Sigmoid colon (tissue), 7 donors: ENCODE results near the gene GAREM1. TPM values are rescaled to one million over a fixed set of nuclear protein-coding genes. Genes with fewer than 3 reads are reported as not detected.

Experiments used
- DNase-seq: peaks from one replicate; pipeline ENCODE4 v3.0.0-alpha.2; 2019
- H3K27ac ChIP-seq, 4 donors: fragments of 200-600 bp; sonication (generic); one replicate each; pipeline ENCODE4 v1.5.1; 2016 to 2019; ENCODE audit warnings: mild to moderate bottlenecking in 1 of 4
- H3K27me3 ChIP-seq, 3 donors: fragments of 200-600 bp; sonication (generic); one replicate each; pipeline ENCODE4 v1.5.1; 2019; ENCODE audit warnings: mild to moderate bottlenecking in 1 of 3
- H3K36me3 ChIP-seq, 4 donors: fragments of 200-600 bp; sonication (generic); one replicate each; pipeline ENCODE4 v1.5.1; 2016 to 2019
- H3K4me1 ChIP-seq, 4 donors: fragments of 200-600 bp; sonication (generic); one replicate each; pipeline ENCODE4 v1.5.1; 2017 to 2019
- H3K4me3 ChIP-seq, 4 donors: fragments of 200-600 bp; sonication (generic); one replicate each; pipeline ENCODE4 v1.5.1; 2017 to 2019; ENCODE audit warnings: mild to moderate bottlenecking in 2 of 4, moderate library complexity in 1 of 4
- H3K9me3 ChIP-seq, 4 donors: fragments of 200-600 bp in 3 of 4; sonication (generic) in 3 of 4; one replicate each; pipeline versions ENCODE4 v1.5.1 to v1.6.1; 2013 to 2019
- EP300 ChIP-seq, 4 donors: sonication (generic); formaldehyde crosslinking; IDR thresholded peaks; one replicate each; pipeline ENCODE4 v1.6.1; 2017; ENCODE audit warnings: antibody characterized with exemption in 4 of 4
- POLR2A ChIP-seq, 2 donors: fragments of 450-650 bp; IDR thresholded peaks; one replicate each; pipeline ENCODE4 v1.6.1; 2016; ENCODE audit warnings: antibody characterized with exemption in 2 of 2, mild to moderate bottlenecking in 2 of 2, moderate library complexity in 2 of 2
- POLR2AphosphoS5 ChIP-seq, 4 donors: sonication (generic); formaldehyde crosslinking; IDR thresholded peaks; one replicate each; pipeline ENCODE4 v1.6.1; 2017; ENCODE audit warnings: antibody characterized with exemption in 4 of 4
- WGBS, 2 donors: extraction: QIAGEN DNeasy Blood & Tissue Kit; methylation state at CpG; one replicate each; pipeline ENCODE4 v1.1.7; 2013; 5-methylcytosine and 5-hydroxymethylcytosine counted together
- intact Hi-C: fragments of 100-400 bp; cut with DNase I; formaldehyde crosslinking; loops from one replicate; pipeline ENCODE4 v1.15.1; 2023
- polyA plus RNA-seq, 3 donors: library from polyadenylated mRNA; stranded (reverse); fragments of 200-250 nt; gene quantifications; one replicate each; pipeline ENCODE4 v1.2.3, GENCODE V29; 2013
- total RNA-seq, 4 donors: library from RNA; depleted of rRNA; stranded (reverse); fragments of >200 nt; gene quantifications; one replicate each; pipeline ENCODE4 v1.1.0, GENCODE V29; 2016
- TF ChIP-seq, protein P1 (sequence below), 4 experiments: fragments of 450-650 bp in 3 of 4; fragments of 200-600 bp in 1 of 4; IDR thresholded peaks; one replicate each; pipeline ENCODE4 v1.5.1; 2016 to 2019; ENCODE audit warnings: antibody characterized with exemption in 4 of 4, mild to moderate bottlenecking in 3 of 4, moderate library complexity in 2 of 4
- donor health status: healthy with polysubstance abuse.
- donor health status: Bipolar disorder and iron deficiency.
- donor health status: healthy.

Gene GAREM1
- total and polyA plus RNA-seq, 7 donors = 4.9 to 11.8 (median 6.6) TPM

DNA sequence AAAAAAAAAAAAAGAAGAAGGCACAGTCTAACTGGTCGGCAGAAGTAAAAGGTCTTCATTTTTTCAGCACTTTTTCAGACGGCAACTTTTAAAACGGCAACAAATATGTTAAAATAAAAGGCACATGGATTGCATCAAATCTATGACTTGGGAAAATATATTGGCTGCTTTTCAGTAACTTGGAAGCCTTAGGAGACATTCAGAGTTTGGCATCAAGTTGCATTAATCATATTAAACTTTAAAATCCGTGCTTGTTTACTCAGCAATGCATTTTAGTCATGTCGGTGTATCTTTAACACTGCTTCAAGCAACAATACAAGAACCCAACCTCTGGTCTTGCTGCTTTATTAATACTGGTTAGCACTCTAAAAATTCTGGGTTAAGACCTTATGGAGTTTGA, 169.8 kb downstream of the GAREM1 start:
- intact Hi-C loops = no loop called here
- 80 to 88% methylated on average over 5 of the region's 5 CpGs for WGBS, 2 donors
- no peak overlapping the region for H3K4me3 ChIP-seq
- no peaks in the 10 kb centered on the region for H3K27me3 ChIP-seq
- no peaks in the 10 kb centered on the region for H3K9me3 ChIP-seq
- no peaks in the 10 kb centered on the region for H3K36me3 ChIP-seq
- TF ChIP-seq, protein P1, sequence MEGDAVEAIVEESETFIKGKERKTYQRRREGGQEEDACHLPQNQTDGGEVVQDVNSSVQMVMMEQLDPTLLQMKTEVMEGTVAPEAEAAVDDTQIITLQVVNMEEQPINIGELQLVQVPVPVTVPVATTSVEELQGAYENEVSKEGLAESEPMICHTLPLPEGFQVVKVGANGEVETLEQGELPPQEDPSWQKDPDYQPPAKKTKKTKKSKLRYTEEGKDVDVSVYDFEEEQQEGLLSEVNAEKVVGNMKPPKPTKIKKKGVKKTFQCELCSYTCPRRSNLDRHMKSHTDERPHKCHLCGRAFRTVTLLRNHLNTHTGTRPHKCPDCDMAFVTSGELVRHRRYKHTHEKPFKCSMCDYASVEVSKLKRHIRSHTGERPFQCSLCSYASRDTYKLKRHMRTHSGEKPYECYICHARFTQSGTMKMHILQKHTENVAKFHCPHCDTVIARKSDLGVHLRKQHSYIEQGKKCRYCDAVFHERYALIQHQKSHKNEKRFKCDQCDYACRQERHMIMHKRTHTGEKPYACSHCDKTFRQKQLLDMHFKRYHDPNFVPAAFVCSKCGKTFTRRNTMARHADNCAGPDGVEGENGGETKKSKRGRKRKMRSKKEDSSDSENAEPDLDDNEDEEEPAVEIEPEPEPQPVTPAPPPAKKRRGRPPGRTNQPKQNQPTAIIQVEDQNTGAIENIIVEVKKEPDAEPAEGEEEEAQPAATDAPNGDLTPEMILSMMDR (IDR thresholded peaks at IDR 0.05) = no peak
- TF ChIP-seq POLR2A (IDR thresholded peaks at IDR 0.05) (no peak), POLR2AphosphoS5 (IDR thresholded peaks at IDR 0.05) (peak in 1 of 4 donors; percentile 10)
- DNase-seq = no peak
- peaks cover 0 to 27% (median 17%) of the 10 kb centered on the region in 4 donors for H3K4me1 ChIP-seq
- peak overlapping the region in 2 of 4 donors; percentile 44 to 46 for H3K27ac ChIP-seq

DNA sequence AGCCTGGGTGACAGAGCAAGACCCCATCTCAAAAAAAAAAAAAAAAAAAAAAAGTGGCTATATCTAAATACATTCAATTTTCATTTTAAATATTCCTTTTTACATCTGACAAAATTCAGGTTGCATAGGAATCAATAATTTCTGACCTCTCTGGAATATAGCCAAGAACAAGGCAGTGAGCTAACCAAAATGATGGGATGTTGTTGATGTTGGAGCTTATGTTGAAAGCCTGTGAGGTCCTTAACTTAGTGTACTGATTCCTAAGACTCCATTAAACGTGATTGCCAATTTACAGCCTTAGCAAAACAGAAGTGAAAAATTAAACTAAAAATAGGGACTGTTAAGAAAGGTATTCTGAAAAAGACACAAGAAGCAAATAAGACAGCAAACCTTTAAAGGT, 171.2 kb downstream of the GAREM1 start:
- H3K9me3 ChIP-seq = no peaks in the 10 kb centered on the region
- WGBS, 2 donors = 69 to 73% methylated on average over 1 of the region's 1 CpG
- intact Hi-C loops = no loop called here
- H3K4me3 ChIP-seq = no peak overlapping the region
- H3K36me3 ChIP-seq = no peaks in the 10 kb centered on the region
- H3K4me1 ChIP-seq = peaks cover 0 to 27% (median 17%) of the 10 kb centered on the region in 4 donors
- DNase-seq = no peak
- H3K27me3 ChIP-seq = no peaks in the 10 kb centered on the region
- no peak for TF ChIP-seq POLR2AphosphoS5 (IDR thresholded peaks at IDR 0.05)
- no peak for TF ChIP-seq EP300 (IDR thresholded peaks at IDR 0.05)
- TF ChIP-seq POLR2A (IDR thresholded peaks at IDR 0.05) = no peak
- TF ChIP-seq, protein P1 (IDR thresholded peaks at IDR 0.05) = no peak
- no peak overlapping the region for H3K27ac ChIP-seq

DNA sequence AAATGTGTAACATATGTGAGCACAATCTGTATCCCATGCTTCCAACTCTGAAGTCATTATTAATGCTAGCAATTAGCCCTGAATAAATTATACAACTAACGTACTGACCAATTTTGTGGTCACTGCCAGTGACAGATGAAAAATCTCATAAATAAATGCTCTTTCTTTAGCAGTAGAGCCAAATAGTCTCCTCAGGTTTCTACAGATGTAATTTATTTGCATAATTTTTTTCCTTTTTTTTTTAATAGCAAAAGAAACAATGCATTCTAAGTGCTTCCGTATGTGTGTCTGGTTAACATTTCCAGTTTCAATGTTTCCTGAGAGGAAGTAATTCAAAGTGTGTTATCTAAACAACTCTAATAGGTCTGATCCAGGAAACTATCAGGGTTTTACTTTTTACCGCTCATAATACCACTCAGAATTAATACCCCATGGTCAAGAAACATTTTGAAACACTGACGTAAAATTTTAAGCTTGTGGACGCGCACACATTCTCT, 172.5 kb downstream of the GAREM1 start:
- Histone ChIP-seq H3K36me3 (no peaks in the 10 kb centered on the region), H3K4me1 (peaks cover 0 to 27% (median 17%) of the 10 kb centered on the region in 4 donors), H3K4me3 (no peak overlapping the region), H3K27me3 (no peaks in the 10 kb centered on the region), H3K9me3 (no peaks in the 10 kb centered on the region), H3K27ac (peak overlapping the region in 1 of 4 donors; percentile 19)
- DNase-seq = no peak
- WGBS, 2 donors = 58 to 85% methylated on average over 6 of the region's 6 CpGs
- intact Hi-C loops = no loop called here
- TF ChIP-seq, protein P1 (IDR thresholded peaks at IDR 0.05) = no peak
- TF ChIP-seq EP300 (IDR thresholded peaks at IDR 0.05) (no peak), POLR2A (IDR thresholded peaks at IDR 0.05) (no peak), POLR2AphosphoS5 (IDR thresholded peaks at IDR 0.05) (no peak)

DNA sequence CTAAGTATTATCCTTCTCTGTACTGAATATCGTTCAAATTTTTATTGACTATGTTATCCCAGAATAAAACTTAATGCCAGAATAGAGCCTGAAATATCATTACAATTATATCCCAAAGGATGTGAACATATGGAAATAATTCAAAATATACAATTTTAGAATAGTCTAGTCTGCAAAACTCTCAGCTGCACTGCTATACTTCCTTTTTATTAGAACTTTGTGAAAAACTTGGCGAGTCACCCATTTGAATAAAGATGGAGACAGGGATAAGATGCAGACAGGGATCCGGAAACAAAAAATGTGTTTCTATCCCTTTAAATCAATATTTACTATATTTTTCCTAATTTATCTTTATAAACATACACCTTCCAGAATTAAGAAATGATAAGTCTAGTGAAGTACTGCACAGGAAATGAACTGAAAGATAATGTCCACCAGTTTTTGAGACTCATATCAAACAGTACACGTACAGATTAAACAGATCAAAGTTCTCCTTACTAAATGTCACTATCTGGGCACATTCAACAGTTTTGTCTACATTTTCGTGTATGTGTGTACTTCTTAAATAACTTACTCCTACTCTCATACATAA, 173.0 kb downstream of the GAREM1 start:
- no peak for DNase-seq
- 62 to 70% methylated on average over 5 of the region's 5 CpGs for WGBS, 2 donors
- intact Hi-C loops = no loop called here
- Histone ChIP-seq H3K9me3 (no peaks in the 10 kb centered on the region), H3K36me3 (no peaks in the 10 kb centered on the region), H3K4me1 (peaks cover 0 to 22% (median 15%) of the 10 kb centered on the region in 4 donors), H3K27me3 (no peaks in the 10 kb centered on the region), H3K27ac (peak overlapping the region in 1 of 4 donors; percentile 19), H3K4me3 (no peak overlapping the region)
- TF ChIP-seq, protein P1 (IDR thresholded peaks at IDR 0.05) = no peak
- TF ChIP-seq EP300 (IDR thresholded peaks at IDR 0.05) = no peak
- no peak for TF ChIP-seq POLR2AphosphoS5 (IDR thresholded peaks at IDR 0.05)
- no peak for TF ChIP-seq POLR2A (IDR thresholded peaks at IDR 0.05)
